NCI-H1417 (cell line): ENCODE measurements around the gene GALT.
A peak's percentile ranks its signal among the peaks of the same experiment; 100 is the strongest.

Experiments
- DNase-seq, 3 experiments: peaks; one replicate each; lab custom pipeline; 2025; lab: John Stamatoyannopoulos, UW

GALT gene

DNA sequence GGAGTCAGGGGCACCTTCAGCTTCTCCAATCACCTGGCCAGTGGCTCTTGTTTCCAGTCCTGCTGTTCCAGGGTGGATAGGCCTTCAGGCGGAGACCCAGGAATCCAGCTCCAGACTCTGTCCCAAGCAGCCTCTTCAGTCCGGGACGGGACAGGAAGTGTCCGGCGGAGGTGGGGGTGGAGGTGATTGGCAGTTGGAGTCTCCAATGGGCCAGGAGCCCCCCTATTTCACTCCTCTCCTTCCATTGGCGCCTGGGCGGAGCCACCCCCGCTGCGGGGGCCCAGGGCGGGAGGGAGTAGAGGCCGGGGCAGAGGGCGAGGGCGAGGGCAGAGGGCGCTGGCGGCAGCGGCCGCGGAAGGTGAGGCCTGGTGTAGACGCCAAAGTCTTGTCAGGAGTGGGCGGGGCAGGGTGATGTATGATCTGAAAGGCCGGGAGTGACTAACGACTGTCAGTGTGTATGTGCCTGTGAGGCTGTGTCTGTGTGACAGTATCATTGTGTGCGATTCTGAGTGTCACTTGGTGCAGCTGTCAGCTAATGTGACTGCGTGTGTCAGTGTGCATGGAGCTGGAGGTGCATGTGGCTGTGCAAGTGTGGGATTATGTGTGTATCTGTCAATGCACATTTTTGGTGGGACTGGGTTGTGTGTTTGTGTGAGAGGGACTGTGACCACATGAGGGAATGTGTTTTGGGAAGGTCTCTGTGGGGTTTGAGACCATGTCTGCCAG lies 5.6 kb downstream of the GALT start, which contains the start of gene IL11RA:
Gene IL11RA, plus strand, starts transcription at position 310 of the 726 bp plus-strand sequence. CDS start 3,033 bp downstream, outside the sequence.
- peak in 2 of 3 experiments; percentile 2 to 55 for DNase-seq

DNA sequence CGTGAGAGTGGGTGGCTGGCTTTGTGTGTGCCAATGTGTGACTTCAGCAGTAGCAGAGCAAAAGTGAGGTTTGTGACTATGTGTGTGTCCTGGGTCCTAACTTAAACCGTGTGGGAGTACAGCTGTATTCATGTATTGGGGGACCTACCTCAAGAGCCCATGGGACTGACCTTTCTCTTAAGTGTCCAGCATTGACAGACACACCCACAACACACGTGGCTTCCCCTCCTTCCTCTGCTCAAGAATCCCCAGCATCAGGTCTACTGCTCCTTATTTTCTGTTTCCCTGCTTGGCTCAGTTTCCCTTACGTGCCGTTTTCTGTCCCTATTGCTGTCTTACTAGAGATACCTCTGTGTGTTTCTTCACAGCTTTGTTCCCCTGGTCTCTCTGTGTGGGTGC lies 6.1 kb downstream of the GALT start:
- DNase-seq: no peak

DNA sequence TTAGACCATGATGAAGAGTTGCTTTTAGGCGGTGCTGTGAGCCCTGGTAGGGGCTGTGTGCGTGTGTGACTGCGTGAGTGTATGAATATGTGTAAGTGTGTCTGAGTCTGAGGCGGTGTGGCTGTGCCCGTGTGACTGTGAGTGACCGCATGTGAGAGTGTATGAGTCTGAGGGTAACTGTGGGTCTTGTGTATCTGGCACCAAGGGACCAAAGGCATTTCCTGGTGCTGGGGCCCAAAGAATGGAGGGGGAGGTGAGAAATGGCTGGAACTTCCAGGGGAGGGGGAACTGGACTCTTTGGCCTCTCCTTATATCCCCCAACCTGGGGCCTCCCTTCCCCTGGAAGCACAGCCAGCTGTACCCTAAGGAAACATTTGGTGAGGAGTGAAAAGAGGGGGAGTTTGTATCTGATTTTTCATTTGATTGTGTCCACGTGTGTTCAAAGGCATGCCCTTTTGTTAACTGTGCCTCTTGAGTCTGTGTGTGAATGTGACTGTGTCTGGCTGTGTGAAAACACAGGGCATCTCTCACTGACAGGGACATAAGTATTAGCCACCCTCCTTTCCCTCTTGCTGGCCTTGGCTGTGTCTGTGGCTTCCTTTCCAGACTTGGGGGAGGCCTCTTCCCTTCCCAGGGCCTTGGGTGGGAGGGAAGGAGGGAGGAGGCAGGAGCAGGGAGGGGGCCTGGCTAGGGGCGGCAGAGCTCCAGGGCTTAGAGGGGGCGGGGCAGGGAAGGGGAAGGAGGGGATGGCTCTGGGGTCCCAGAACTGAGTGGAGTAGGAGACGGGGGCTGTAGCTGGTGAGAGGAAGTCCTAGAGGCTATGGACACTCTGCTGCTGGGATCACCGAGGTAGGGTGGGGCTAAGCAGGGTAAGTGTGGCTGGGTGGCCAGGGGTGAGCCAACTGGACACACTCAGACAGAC lies 6.9 kb downstream of the GALT start:
- DNase-seq: no peak

DNA sequence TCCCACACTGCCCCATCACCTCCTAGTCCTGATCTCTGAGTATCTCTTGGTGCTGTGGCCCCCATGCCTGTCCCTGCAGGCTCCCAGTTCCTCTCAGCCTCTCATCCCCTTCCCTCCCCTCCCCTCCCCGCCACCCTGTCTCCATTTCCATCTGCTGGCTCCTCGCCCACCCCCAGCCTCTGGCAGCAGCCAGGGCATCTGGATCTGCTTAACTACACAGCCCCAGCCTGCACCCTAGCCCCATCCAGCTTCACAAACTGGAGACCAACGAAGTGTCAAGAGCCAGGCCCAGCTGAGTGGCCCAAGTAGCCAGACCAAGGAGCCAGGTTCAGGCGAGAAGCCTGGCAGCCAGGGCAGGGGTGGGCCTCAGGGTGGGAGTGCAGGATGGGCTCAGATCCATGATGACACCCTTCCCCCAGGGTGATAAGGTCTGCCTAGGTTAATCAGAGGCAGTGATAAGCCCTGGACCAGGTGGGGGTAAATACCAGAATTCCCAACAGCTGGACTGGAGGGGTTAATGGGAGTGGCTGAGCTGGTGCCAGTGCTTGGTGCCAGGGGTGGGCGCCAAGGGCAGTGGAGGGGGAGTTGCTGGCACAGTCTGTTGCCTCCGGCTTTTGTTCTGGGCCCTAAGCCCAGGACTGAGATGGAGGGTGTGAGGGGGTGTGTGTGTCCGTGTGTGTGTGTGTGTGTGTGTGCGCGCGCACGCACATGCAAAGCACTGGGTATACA lies 8.0 kb downstream of the GALT start:
- no peak for DNase-seq

DNA sequence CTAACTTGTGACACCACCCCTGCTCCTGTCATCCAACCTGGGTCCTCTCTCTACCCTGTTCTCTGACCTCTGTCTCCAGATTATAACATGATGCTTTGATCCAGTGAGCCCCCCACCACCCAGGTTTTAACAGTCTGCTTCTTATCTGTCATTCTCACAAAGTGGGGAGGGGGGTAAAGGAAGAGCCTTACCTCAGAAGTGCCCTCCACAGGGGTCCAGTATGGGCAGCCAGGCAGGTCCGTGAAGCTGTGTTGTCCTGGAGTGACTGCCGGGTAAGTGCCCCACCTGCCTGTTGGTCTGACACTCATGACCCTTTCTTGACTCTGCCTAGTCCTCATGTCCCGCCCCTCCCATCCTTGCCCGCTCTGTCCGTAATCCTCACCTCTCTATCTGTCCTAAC lies 8.9 kb downstream of the GALT start:
- no peak for DNase-seq

DNA sequence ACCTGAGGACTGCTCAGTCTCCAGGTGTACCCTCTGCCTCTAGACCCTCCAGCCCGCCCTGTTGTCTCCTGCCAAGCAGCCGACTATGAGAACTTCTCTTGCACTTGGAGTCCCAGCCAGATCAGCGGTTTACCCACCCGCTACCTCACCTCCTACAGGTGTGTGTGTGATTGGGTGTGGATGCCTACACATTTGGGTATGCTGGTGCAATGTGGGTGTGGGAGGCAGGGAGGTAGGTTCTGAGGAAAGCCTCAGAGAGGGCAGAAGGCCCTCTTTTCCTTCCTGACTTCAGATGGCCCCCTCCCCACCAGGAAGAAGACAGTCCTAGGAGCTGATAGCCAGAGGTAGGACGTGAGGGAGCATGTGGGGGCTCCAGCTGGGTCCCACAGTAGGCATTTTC lies 10.5 kb downstream of the GALT start:
- DNase-seq: no peak

DNA sequence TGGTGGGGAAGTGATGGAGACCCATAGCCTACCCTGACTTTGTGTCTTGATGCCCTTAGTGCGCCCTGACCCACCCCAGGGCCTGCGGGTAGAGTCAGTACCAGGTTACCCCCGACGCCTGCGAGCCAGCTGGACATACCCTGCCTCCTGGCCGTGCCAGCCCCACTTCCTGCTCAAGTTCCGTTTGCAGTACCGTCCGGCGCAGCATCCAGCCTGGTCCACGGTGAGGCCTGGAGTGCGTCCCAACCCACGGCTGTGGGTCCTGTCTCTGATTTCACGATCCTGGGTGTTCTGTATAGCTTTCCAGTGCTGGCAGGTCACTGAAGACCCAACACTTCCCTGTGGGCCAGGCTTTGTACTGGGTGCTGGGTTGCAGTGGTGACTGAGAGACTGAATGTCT lies 12.0 kb downstream of the GALT start:
- DNase-seq: no peak

DNA sequence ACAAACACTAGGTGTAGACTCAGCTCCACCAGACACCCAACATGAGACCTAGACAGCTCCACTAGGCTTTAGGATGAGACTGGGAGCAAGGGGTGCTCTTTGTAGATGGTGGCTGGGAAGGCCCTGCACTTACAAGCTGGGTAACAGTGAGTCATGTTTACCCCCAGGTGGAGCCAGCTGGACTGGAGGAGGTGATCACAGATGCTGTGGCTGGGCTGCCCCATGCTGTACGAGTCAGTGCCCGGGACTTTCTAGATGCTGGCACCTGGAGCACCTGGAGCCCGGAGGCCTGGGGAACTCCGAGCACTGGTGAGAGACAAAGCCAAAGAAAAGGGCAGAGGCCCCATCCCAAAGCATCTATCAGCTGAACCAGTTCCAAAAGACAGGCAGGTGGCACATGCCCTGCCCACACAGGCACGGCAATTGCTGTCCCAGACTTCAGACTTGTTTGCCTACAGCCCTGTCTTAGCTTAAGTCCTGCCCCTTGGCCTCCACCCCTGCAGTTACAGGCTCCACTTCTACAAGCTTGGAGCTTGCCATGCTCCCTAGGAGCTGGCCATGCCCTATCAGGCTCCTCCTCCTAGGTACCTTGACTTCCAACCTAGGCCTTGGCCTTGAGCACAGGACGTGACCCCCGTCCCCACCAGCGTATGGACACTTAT lies 13.2 kb downstream of the GALT start:
- no peak for DNase-seq

DNA sequence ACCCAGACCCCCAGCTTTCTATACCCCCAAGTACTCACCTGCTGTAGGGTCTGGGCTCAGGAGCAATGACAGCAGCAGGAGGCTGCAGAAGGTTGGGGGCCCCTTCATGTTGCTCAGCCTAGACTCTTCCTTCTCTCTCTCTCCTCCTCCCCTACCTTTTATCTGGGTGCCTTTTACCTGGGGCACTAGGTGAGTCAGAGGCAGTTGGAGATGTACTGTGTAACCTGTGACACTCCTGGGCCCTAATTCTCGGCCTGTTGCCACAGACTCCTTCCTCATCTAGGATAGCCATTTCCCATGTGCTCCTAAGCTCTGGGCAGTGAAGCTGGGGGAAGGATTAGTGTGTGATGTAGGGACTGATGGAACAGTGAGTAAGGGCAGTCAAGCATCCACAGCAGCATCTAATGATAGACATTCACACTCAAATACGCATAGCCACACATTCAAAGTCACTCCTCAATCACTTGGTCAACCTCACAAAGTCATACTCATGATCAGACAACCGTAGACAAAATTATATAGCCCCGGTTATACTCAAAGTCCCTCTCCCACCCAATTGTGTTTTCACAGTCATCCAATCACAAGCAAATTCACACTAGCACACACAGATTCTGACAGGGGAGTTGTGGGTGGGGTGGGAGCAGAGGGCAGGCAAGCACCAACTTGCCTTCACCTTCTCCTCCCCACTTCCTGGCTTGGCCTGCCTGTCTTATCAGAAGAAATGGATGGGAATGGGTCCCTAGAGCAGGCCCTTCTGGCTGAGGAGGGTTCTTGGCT lies 16.2 kb downstream of the GALT start, which contains the start of gene CCL27:
Gene CCL27, minus strand, starts transcription at position 132 of the 777 bp plus-strand sequence. Its CDS starts 24 bp downstream, at position 108.
- no peak for DNase-seq

DNA sequence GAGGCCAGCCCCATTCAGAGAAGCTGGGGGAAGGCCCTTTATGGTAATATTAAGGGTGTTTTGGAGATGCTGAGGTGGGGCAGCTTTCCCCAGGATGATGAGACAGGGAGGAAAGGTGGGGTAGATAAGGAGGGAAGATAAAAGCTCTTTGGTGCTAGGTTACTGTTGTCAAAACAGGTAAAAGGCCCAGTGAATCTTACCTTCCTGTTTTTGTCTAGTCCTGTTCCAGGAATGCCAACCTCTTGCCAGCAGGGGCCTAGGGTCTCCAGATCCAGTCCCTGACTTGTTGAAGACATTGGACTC lies 16.8 kb downstream of the GALT start:
- DNase-seq: no peak

DNA sequence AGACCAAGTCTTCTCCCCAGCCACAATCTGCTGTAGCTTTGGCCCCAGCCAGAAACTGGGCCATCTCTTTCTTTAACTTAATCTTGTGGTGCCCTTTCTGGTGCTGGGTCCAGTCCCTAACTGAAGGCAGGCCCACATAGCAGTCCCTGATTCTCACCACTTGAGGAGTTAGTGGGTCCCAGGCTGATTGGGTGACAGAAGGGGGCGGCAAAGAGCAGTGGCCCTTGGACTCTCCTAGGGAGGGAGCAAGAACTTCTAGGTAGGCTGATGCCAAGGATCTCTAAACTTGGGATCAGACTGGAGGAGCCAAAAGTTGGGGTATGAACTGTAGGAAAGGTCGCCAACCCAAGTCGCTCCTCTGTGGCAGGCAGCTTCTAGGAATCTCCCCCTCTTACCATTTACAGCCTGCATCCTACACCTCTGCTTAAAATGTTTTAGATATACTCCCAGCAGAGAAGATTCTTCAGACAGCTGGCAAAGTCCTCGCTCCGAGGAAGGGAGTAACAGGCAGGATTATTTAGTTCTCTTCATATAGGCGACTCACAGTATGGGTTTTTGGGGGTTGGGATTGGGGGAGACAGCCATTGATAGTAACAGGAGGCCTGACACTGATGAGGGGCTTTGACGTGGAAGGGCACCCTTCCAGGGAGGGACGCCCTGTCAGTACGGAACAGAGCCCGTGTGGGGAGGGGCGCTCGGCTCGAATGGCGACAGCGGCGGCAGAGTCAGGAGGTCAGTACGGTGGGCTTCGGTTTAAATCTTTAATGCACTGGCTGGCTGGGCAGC lies 18.0 kb downstream of the GALT start:
- DNase-seq: peak in 1 of 3 experiments; percentile 36

DNA sequence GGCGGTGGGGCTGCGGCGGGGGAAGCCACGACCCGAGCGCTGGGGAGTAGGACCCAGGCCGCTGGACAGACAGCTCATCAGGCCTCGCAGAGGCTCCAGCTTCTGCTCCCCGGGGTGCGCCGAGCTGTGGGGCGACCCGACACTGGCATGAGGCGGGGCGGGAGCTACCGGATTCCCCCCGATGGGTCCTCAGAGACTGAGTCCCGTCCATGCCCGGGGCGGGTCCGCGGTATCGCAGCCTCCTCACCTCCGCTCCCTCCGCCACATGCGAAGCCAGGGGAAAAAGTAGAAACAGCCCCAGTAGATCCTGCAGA lies 18.5 kb downstream of the GALT start:
- DNase-seq: no peak

DNA sequence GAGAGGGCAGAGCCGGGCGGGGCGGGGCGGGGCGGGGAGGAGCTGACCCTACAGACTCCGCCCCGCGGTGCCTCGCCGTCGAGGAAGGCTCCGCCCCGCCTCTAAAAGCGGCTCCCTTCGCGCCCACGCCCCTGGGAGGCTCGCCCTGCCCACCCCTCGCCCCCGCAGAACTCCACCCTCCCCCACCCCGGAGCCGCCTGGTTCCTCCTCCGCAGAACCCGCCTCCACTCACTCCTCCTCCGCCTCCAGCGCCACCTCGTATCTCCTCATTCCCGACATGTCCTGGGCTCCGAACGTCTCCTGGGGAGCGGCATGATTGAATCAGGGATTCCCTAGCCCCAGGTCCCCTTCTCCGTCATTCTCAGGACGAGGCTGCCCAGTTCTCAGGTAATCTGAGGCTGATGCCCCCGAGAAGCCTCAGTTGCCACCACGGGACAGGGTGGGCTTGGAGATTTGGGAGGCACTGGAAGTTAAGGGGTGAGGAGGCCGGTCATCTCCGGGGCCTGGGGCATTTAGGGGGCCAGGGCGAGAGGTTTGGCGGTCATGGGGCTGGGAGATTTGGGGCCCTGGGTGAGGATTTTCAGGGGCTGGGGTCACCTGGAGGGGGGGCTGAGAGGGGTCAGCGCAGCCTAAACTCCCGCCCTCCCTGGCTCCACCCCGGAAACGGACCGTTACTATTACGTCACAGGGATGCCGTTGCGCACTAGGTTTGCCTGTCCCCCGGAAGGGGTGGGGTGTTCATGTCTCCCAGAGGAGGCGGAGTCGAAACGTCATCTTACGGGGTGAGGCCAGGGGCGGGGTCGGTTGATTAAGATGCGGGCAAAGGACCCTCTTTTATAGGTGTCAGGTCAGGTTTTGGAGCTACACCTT lies 19.1 kb downstream of the GALT start:
- peak; percentile 83 to 92 (median 91) for DNase-seq

DNA sequence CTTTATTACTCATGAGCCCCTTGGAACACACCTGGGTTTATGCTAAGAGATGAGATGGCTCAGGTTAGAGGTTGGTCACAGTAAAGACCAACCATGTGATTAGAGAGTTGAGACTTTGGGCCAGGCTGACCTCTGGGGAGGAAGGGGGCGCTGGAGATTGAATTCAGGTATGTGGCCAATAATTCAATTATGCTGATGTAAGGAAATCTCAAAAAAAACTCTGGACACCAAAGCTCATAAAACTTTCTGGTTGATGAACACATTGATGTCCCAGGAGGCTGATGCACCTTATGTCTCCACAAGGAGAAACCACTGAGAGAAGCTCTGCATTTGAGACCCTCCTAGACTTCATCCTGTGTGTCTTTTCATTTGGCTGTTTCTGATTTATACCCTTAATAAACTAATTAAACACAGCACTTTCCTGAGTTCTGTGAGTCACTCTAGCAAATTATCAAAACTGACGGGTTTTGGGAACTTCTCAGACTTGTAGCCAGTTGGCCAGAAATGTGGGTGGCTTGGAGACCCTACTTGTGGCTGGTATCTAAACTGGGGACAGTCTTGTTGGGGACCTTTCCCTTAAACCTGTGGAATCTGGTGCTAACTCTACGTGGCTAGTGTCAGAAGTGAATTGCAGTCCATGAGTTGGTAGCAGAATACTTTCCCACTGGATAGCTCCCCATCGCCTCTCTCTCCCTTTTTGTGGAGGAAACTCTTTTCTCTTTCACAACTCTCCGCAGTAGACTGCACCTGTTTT lies 23.5 kb downstream of the GALT start:
- DNase-seq: no peak

DNA sequence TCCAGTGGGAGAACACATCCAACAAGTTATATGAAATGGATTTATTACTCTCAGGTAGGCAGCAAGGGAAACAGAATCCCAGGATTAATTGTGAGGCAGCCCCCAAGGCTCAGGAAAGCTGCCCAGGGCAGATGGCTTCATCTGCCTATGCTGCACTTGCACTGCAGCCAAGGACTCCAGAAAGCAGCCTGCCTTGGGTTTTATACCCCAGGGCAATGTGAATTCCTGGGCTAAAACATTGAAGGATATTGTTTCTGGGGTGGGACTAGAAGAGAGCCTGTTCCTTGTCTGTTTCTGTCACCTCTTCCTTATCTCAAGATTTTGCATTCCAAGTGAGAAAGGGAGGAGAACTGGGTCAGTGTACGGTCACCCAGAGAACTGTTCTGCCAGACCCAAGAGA lies 24.8 kb downstream of the GALT start:
- DNase-seq: no peak

DNA sequence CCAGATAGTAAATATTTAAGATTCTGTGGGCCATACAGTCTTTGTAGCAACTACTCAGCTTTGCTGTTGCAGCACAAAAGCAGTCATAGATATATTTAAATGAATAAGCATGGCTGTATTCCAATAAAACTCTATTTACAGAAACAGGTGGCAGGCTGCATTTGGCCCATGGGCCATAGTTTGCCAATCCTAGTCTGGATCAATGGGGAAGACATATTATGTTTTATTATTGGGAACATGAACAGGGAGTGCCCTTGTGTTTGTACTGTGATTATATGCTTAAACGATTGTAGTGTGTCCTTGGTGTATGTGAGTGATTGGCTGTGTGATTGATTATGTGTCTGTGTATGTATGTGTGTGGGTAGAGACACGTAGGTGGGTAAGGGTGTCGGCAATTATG lies 28.0 kb downstream of the GALT start:
- DNase-seq: no peak

DNA sequence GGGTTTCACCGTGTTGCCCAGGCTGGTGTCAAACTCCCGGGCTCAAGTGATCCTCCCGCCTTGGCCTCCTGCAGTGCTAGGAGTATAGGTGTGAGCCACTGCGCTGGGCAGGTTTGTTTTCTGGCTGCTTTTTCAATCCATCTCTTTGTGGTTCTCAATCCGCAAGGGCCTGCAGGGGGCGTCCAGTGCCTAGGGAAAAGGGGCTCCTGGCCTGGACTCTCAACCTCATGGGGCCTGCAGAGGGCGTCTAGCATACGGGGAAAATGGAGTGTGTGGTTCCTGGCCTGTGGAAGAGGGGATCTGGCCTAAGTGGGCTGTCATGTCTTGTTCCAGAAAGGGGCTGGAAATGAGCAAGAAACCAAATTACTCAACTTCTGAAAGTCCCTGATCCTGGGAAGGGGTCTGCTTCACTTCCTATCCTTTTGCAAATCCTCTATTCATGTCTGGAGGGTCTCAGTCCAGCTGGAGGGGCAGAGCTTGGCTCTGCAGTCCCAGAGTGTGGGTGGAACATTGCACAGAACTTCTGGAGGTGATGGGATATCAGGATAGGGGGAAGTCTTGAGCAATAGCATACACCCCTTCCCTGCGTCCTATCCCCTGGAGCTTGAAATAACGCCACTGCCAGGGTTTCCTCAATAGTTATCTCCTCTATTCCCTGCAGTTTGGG lies 28.7 kb downstream of the GALT start:
- peak; percentile 21 to 65 (median 38) for DNase-seq

DNA sequence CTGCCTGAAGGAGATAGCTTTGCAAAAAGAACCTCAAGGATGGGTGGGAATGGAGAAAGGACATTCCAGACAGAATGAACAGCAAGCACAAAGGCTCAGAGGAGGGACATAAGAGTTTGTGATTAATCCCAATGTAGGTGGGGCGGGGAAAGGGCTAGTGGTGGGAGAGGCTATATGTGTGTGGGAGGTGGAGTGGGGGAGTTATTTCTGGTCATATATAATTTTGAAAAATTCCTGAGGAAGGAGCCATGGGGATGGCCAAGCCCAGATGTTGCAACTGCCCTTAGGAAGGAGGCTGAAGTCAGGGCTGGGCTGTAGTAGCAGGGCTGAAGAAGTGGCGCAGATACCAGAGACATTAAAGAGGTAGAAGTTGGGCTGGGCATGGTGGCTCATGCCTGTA lies 29.4 kb downstream of the GALT start:
- no peak for DNase-seq
